H1 (cell line): Measurements from ENCODE around the gene LGALSL. TPM values are rescaled to one million over a fixed set of nuclear protein-coding genes. Genes with fewer than 3 reads are reported as not detected.

Source experiments
- BACH1 ChIP-seq: IDR thresholded peaks from 2 replicates; pipeline ENCODE4 v1.6.1; 2012; ENCODE audit warnings: low read length, improper control_type of control experiment
- HDAC2 ChIP-seq, 2 experiments: fragments of 300-600 bp in 1 of 2; sonication (generic) in 1 of 2; IDR thresholded peaks; 2 replicates each; pipeline ENCODE4 v1.6.1; 2011 to 2012; ENCODE audit warnings: low read depth in 2 of 2, low read length in 2 of 2, mild to moderate bottlenecking in 2 of 2, moderate library complexity in 2 of 2, borderline replicate concordance in 1 of 2, inconsistent platforms in 1 of 2
- SP2 ChIP-seq: IDR thresholded peaks from 2 replicates; pipeline ENCODE4 v1.6.1; 2012; ENCODE audit warnings: mild to moderate bottlenecking, low read length, inconsistent platforms
- SUZ12 ChIP-seq: fragments of 200-600 bp; sonication (generic); IDR thresholded peaks from 2 replicates; pipeline ENCODE4 v1.6.1; 2012; ENCODE audit warnings: mild to moderate bottlenecking, inconsistent platforms, low read length, moderate library complexity, mixed read lengths
- TBP ChIP-seq: IDR thresholded peaks from 2 replicates; pipeline ENCODE4 v1.6.1; 2011; ENCODE audit warnings: low read depth, low read length, improper control_type of control experiment
- polyA plus RNA-seq, 7 experiments: library from polyadenylated mRNA; depleted of rRNA in 3 of 7; stranded (reverse) in 5 of 7; unstranded in 2 of 7; fragments of >200 nt in 5 of 7; fragments of 200-250 nt in 2 of 7; gene quantifications; 1 replicate in 5 of 7; 2 replicates in 1 of 7; 4 replicates in 1 of 7; pipeline versions ENCODE4 v1.2.1 to v1.2.3, GENCODE V29; 2011 to 2013; ENCODE audit warnings: missing spikeins in 2 of 7, mixed read lengths in 2 of 7
- total RNA-seq: library from RNA; stranded (reverse); fragmentation: NEBNext Ultra II Directional; extraction: Animal tissue kit (Norgen Biotek cat#: 25700); gene quantifications from 2 replicates; pipeline ENCODE4 v1.2.1, GENCODE V29; 2021
- TF ChIP-seq, protein P1 (sequence below), 3 experiments: IDR thresholded peaks; 1 replicate in 2 of 3; 2 replicates in 1 of 3; pipeline versions ENCODE4 v1.5.1 to v1.6.1; 2011; ENCODE audit warnings: low read length in 3 of 3, mild to moderate bottlenecking in 3 of 3, inconsistent platforms in 2 of 3, low read depth in 1 of 3, moderate library complexity in 1 of 3; ENCODE audit not compliant: insufficient read depth in 1 of 3; ENCODE audit errors: control extremely low read depth in 1 of 3

Gene LGALSL
- total and polyA plus RNA-seq, 2 of the 8 experiments (the other 6 are each of a cell fraction or from before 2014, with no cell fraction given) = 13.6 to 32.3 TPM

DNA sequence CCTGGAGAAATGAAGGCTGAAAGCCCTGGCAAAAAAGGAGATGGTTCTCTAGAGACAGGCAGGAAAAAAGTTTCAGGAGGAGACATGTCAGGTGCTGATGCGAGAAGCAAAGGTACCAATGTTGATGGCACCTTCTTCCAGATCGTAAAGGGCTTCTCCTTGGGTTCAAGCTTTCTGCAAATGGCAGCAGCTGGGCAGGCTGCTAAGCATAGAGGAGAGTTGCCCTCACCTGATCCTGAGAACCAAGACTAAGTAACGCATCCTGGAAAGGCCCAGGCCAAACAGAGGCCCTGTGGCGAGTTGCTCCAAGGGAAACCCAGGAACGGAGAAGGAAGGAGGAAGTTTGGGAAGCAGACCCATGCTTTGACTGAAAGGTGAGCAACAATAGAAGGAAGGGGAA, 46.6 kb downstream of the LGALSL start (continued):
- TF ChIP-seq, protein P1, sequence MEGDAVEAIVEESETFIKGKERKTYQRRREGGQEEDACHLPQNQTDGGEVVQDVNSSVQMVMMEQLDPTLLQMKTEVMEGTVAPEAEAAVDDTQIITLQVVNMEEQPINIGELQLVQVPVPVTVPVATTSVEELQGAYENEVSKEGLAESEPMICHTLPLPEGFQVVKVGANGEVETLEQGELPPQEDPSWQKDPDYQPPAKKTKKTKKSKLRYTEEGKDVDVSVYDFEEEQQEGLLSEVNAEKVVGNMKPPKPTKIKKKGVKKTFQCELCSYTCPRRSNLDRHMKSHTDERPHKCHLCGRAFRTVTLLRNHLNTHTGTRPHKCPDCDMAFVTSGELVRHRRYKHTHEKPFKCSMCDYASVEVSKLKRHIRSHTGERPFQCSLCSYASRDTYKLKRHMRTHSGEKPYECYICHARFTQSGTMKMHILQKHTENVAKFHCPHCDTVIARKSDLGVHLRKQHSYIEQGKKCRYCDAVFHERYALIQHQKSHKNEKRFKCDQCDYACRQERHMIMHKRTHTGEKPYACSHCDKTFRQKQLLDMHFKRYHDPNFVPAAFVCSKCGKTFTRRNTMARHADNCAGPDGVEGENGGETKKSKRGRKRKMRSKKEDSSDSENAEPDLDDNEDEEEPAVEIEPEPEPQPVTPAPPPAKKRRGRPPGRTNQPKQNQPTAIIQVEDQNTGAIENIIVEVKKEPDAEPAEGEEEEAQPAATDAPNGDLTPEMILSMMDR (IDR thresholded peaks at IDR 0.05; ENCODE audit: control extremely low read depth in 1 of 3, insufficient read depth in 1 of 3, low read depth in 1 of 3, low read length in 3 of 3) = no peak
- TF ChIP-seq BACH1 (no peak), HDAC2 (IDR thresholded peaks at IDR 0.05; ENCODE audit: borderline replicate concordance in 1 of 2, low read depth in 2 of 2, low read length in 2 of 2) (no peak), SUZ12 (no peak), SP2 (no peak), TBP (no peak)
